Smooth muscle cell (in vitro differentiated cells): ENCODE results near the gene NOG. TPM values are rescaled to one million over a fixed set of nuclear protein-coding genes. Genes with fewer than 3 reads are reported as not detected.

Experiments
- DNase-seq: peaks from one replicate; lab custom pipeline; 2025; ENCODE audit not compliant: unreplicated experiment; lab: John Stamatoyannopoulos, UW
- H2AFZ ChIP-seq: fragments of 200-600 bp; sonication (generic); 2 replicates; pipeline ENCODE4 v1.6.0; 2016; ENCODE audit warnings: antibody characterized with exemption, low read depth, mild to moderate bottlenecking
- H3F3A ChIP-seq: fragments of 200-600 bp; sonication (generic); 2 replicates; pipeline ENCODE4 v1.6.0; 2017; ENCODE audit warnings: antibody characterized with exemption, low read depth
- H3K27ac ChIP-seq: fragments of 200-600 bp; sonication (generic); 2 replicates; pipeline ENCODE4 v1.5.1; 2016; ENCODE audit warnings: low read depth, mild to moderate bottlenecking
- H3K27me3 ChIP-seq: fragments of 200-600 bp; sonication (generic); 2 replicates; pipeline ENCODE4 v1.6.1; 2016; ENCODE audit warnings: low read depth, mild to moderate bottlenecking
- H3K36me3 ChIP-seq: fragments of 200-600 bp; sonication (generic); 2 replicates; pipeline ENCODE4 v1.5.1; 2016; ENCODE audit warnings: low read depth
- H3K4me1 ChIP-seq: fragments of 200-600 bp; sonication (generic); 2 replicates; pipeline ENCODE4 v1.5.1; 2016; ENCODE audit warnings: low read depth
- H3K4me2 ChIP-seq: fragments of 200-600 bp; sonication (generic); 2 replicates; pipeline ENCODE4 v1.6.0; 2016; ENCODE audit warnings: mild to moderate bottlenecking
- H3K4me3 ChIP-seq: fragments of 200-600 bp; sonication (generic); 2 replicates; pipeline ENCODE4 v1.5.1; 2016; ENCODE audit warnings: mild to moderate bottlenecking
- H3K79me2 ChIP-seq: fragments of 200-600 bp; sonication (generic); 2 replicates; pipeline ENCODE4 v1.6.0; 2016; ENCODE audit warnings: low read depth, mild to moderate bottlenecking
- H3K9ac ChIP-seq: fragments of 200-600 bp; sonication (generic); 2 replicates; pipeline ENCODE4 v1.6.0; 2016; ENCODE audit warnings: low read depth
- H3K9me3 ChIP-seq: fragments of 200-600 bp; sonication (generic); replicated peaks from 2 replicates; pipeline ENCODE4 v1.5.1; 2016; ENCODE audit warnings: low read depth
- H4K20me1 ChIP-seq: fragments of 200-600 bp; sonication (generic); 2 replicates; pipeline ENCODE4 v1.6.0; 2016; ENCODE audit warnings: low read depth
- CTCF ChIP-seq: fragments of 200-600 bp; sonication (generic); IDR thresholded peaks from 2 replicates; pipeline ENCODE4 v1.5.1; 2017; ENCODE audit warnings: borderline replicate concordance, mild to moderate bottlenecking, antibody characterized with exemption; ENCODE audit not compliant: insufficient read depth, poor library complexity, severe bottlenecking
- WGBS: methylation state at CpG from one replicate; pipeline ENCODE4 v1.1.7; 2016; ENCODE audit warnings: low lambda C conversion rate; 5-methylcytosine and 5-hydroxymethylcytosine counted together
- polyA plus RNA-seq: library from polyadenylated mRNA; unstranded; fragments of >200 nt; fragmentation: Nextera tagmentation; extraction: Ambion mirVana; gene quantifications from 2 replicates; pipeline ENCODE4 v1.2.1, GENCODE V29; 2016
- total RNA-seq: library from RNA; depleted of rRNA; stranded (reverse); fragments of >200 nt; gene quantifications from 2 replicates; pipeline ENCODE4 v1.2.3, GENCODE V29; 2014

NOG gene
- total and polyA plus RNA-seq, 2 experiments from 2014 or later: 4.6 to 7.7 TPM

GRCh38 chr17:56595108-56595418, 1.6 kb downstream of the NOG start:
- Histone ChIP-seq H3K9ac (no peak overlapping the region), H3K27me3 (no peaks in the 10 kb centered on the region)
- WGBS: 8% methylated on average over 7 of the region's 7 CpGs

GRCh38 chr17:56595831-56596690, 2.6 kb downstream of the NOG start:
- Histone ChIP-seq H3K4me1 (peaks cover 39% of the 10 kb centered on the region), H3K27ac (no peak overlapping the region), H4K20me1 (no peaks in the 10 kb centered on the region), H3K79me2 (no peaks in the 10 kb centered on the region), H3K4me3 (peak overlapping the region; percentile 76), H3K36me3 (no peaks in the 10 kb centered on the region), H3F3A (peaks cover 16% of the 10 kb centered on the region), H3K27me3 (no peaks in the 10 kb centered on the region), H2AFZ (peak overlapping the region; percentile 10), H3K9ac (no peak overlapping the region), H3K9me3 (no peaks in the 10 kb centered on the region), H3K4me2 (peak overlapping the region; percentile 100)
- no peak for TF ChIP-seq CTCF
- no peak for DNase-seq
- WGBS: under 1% methylated on average over 28 of the region's 43 CpGs

More at GRCh38 chr17:56595108-56595418, 1.6 kb downstream of the NOG start:
- Histone ChIP-seq H3K4me2 (peak overlapping the region; percentile 100), H3K4me1 (peaks cover 39% of the 10 kb centered on the region), H4K20me1 (no peaks in the 10 kb centered on the region), H3K36me3 (no peaks in the 10 kb centered on the region), H3K4me3 (peak overlapping the region; percentile 76), H3F3A (peaks cover 16% of the 10 kb centered on the region), H3K9me3 (no peaks in the 10 kb centered on the region), H3K79me2 (no peaks in the 10 kb centered on the region), H2AFZ (no peak overlapping the region), H3K27ac (peak overlapping the region; percentile 6)
- TF ChIP-seq CTCF: no peak
- DNase-seq: no peak

- H3K4me3 ChIP-seq: peak overlapping the region; percentile 76
- WGBS: under 1% methylated on average over 35 of the region's 40 CpGs
- no peak overlapping the region for H3K27ac ChIP-seq
These were observed 3.4 kb downstream of the NOG start for GRCh38 chr17:56596691-56597494.

More at GRCh38 chr17:56596691-56597494, 3.4 kb downstream of the NOG start:
- H3K27me3 ChIP-seq: no peaks in the 10 kb centered on the region
- no peak for DNase-seq
- H3K79me2 ChIP-seq: no peaks in the 10 kb centered on the region
- H3K4me1 ChIP-seq: peaks cover 36% of the 10 kb centered on the region
- no peaks in the 10 kb centered on the region for H3K36me3 ChIP-seq
- peak overlapping the region; percentile 73 for H2AFZ ChIP-seq
- H3K9me3 ChIP-seq: no peaks in the 10 kb centered on the region
- peaks cover 16% of the 10 kb centered on the region for H3F3A ChIP-seq
- no peak overlapping the region for H3K9ac ChIP-seq
- no peak for TF ChIP-seq CTCF
- H4K20me1 ChIP-seq: no peaks in the 10 kb centered on the region
- peak overlapping the region; percentile 100 for H3K4me2 ChIP-seq
